ENCODE data around the gene DNAH6.

The DNAH6 gene

DNA sequence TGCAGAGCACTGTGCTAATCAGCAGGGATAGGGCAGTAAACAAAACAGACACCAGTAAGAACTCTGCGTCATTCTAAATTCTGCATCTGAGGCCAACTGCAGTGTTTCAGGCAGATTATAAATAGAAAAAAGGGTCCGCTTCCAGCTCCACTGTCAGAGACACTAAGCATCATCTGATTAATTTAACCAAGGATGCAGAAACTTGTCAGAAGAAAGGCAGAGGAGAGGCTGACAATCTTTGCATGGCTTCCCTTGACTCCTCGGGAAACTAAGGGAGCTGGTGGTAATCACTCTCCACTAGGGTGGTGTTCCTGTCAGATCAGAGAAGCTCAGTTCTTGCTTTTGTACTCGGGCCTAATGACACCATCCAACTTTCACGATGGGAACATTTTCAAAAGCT is 123.5 kb downstream of the DNAH6 start:
- no peak for DNase-seq (ENCODE audit: extremely low spot score)
- TF ChIP-seq LEF1 (IDR thresholded peaks at IDR 0.05; ENCODE audit: borderline replicate concordance): no peak
- no peak for TF ChIP-seq FOXA1 (IDR thresholded peaks at IDR 0.05)
- no peak for TF ChIP-seq SUZ12 (IDR thresholded peaks at IDR 0.05)
- no peak for TF ChIP-seq CTBP1 (IDR thresholded peaks at IDR 0.05; ENCODE audit: borderline replicate concordance)
- TF ChIP-seq FOXK2 (IDR thresholded peaks at IDR 0.05): no peak
- TF ChIP-seq, protein P1, sequence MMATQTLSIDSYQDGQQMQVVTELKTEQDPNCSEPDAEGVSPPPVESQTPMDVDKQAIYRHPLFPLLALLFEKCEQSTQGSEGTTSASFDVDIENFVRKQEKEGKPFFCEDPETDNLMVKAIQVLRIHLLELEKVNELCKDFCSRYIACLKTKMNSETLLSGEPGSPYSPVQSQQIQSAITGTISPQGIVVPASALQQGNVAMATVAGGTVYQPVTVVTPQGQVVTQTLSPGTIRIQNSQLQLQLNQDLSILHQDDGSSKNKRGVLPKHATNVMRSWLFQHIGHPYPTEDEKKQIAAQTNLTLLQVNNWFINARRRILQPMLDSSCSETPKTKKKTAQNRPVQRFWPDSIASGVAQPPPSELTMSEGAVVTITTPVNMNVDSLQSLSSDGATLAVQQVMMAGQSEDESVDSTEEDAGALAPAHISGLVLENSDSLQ (IDR thresholded peaks at IDR 0.05): no peak
- no peak for TF ChIP-seq TARDBP (IDR thresholded peaks at IDR 0.05)
- TF ChIP-seq FOXM1 (IDR thresholded peaks at IDR 0.05; ENCODE audit: borderline replicate concordance): no peak
- POLR2A ChIA-PET: no interaction called here

DNA sequence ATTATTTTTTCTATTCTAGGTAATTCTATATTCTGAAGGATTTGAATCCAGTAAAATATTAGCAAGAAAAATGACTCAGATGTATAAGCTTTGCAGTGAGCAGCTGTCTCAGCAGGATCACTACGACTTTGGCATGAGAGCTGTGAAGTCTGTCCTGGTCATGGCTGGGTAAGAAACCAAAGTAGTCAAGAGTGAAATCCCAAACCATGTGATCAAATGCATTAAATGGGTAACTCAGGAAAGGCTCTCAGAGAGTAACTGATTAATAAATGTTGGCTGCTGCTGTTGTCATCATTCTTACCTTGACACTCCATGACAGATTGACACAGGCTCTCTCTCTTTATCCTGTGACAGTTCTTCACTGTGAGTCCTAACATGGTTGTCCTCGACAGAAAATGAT is 124.1 kb downstream of the DNAH6 start:
- CTCF ChIA-PET: interaction anchor here (0.7 kb wide), 1 partner anchor 56 kb away, joined by 3 read pairs; no protein-coding TSS in a partner anchor
- POLR2A ChIA-PET: no interaction called here
- TF ChIP-seq SUZ12 (IDR thresholded peaks at IDR 0.05): no peak
- TF ChIP-seq FOXM1 (IDR thresholded peaks at IDR 0.05; ENCODE audit: borderline replicate concordance): no peak
- TF ChIP-seq HDGF (IDR thresholded peaks at IDR 0.05; ENCODE audit: borderline replicate concordance): no peak
- no peak for TF ChIP-seq TARDBP (IDR thresholded peaks at IDR 0.05)
- TF ChIP-seq BHLHE40 (IDR thresholded peaks at IDR 0.05; ENCODE audit: borderline replicate concordance): no peak
- no peak for TF ChIP-seq NFRKB (IDR thresholded peaks at IDR 0.05)
- TF ChIP-seq CTBP1 (IDR thresholded peaks at IDR 0.05; ENCODE audit: borderline replicate concordance): no peak
- no peak for TF ChIP-seq ELF4 (IDR thresholded peaks at IDR 0.05)
- TF ChIP-seq FOXA1 (IDR thresholded peaks at IDR 0.05): no peak
- TF ChIP-seq SP1 (IDR thresholded peaks at IDR 0.05): no peak
- TF ChIP-seq, protein P1 (IDR thresholded peaks at IDR 0.05): no peak
- TF ChIP-seq LEF1 (IDR thresholded peaks at IDR 0.05; ENCODE audit: borderline replicate concordance): no peak
- no peak for TF ChIP-seq ZNF384 (IDR thresholded peaks at IDR 0.05)
- no peak for TF ChIP-seq FOXK2 (IDR thresholded peaks at IDR 0.05)
- TF ChIP-seq ARNT (IDR thresholded peaks at IDR 0.05): no peak
- TF ChIP-seq L3MBTL2 (conservative IDR thresholded peaks at IDR 0.05): no peak
- DNase-seq (ENCODE audit: extremely low spot score): no peak

More for the DNA sequence above, 123.5 kb downstream of the DNAH6 start:
- CTCF ChIA-PET: interaction anchor here (0.7 kb wide), 1 partner anchor 56 kb away, joined by 3 read pairs; no protein-coding TSS in a partner anchor

DNA sequence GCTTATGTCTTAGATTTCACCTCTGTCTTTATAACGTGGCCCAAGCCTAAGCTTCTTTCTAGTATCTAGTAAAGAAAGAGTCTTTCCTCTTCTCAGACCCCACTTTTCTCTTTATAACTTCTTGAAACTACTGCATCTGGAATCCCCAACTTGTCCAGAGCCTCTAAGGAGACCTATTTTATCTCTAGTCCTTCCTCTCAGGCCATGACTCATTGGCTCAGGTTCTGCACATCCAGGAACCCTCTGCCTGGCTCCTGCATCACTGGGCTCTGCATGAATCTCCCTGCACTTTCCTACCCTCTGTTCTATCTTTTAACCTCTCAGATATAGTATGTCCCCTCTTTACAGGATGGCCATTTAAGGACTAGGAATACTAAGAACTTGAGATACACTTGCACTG is 124.7 kb downstream of the DNAH6 start:
- POLR2A ChIA-PET: no interaction called here
- no peak for DNase-seq (ENCODE audit: extremely low spot score)
- CTCF ChIA-PET: no interaction called here
- TF ChIP-seq TARDBP (IDR thresholded peaks at IDR 0.05) (no peak), L3MBTL2 (conservative IDR thresholded peaks at IDR 0.05) (no peak), ARNT (IDR thresholded peaks at IDR 0.05) (no peak), FOXK2 (IDR thresholded peaks at IDR 0.05) (no peak), SUZ12 (IDR thresholded peaks at IDR 0.05) (no peak), BHLHE40 (IDR thresholded peaks at IDR 0.05; ENCODE audit: borderline replicate concordance) (no peak)

DNA sequence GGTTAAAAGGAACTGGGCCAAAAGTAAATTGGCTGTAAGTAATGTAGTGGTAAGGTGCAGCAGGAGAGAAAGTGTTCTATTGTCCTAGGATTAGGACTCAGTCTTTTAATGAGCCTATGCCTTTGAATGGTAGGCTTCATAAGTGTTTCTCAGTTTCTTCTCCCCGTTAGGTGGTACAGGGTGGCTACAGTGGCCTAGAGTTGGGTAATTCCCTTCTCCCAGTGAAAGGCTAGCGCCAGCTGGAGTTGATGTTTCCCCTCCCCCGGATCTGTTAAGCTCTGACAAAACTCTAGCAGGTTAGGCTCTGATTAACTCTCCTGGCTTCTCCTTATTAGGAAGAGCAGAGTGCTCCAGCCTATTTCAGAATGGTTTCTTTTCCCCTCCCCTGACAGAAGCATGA is 127.7 kb downstream of the DNAH6 start:
- DNase-seq (ENCODE audit: extremely low spot score): no peak
- no peak for TF ChIP-seq LEF1 (IDR thresholded peaks at IDR 0.05; ENCODE audit: borderline replicate concordance)
- TF ChIP-seq FOXA1 (IDR thresholded peaks at IDR 0.05): no peak
- TF ChIP-seq ARNT (IDR thresholded peaks at IDR 0.05): no peak
- TF ChIP-seq FOXM1 (IDR thresholded peaks at IDR 0.05; ENCODE audit: borderline replicate concordance): no peak
- TF ChIP-seq CTBP1 (IDR thresholded peaks at IDR 0.05; ENCODE audit: borderline replicate concordance): no peak
- no peak for TF ChIP-seq ZNF384 (IDR thresholded peaks at IDR 0.05)
- no peak for TF ChIP-seq TARDBP (IDR thresholded peaks at IDR 0.05)
- no peak for TF ChIP-seq BHLHE40 (IDR thresholded peaks at IDR 0.05; ENCODE audit: borderline replicate concordance)
- no peak for TF ChIP-seq SP1 (IDR thresholded peaks at IDR 0.05)
- TF ChIP-seq HDGF (IDR thresholded peaks at IDR 0.05; ENCODE audit: borderline replicate concordance): no peak
- POLR2A ChIA-PET: no interaction called here
- CTCF ChIA-PET: no interaction called here

DNA sequence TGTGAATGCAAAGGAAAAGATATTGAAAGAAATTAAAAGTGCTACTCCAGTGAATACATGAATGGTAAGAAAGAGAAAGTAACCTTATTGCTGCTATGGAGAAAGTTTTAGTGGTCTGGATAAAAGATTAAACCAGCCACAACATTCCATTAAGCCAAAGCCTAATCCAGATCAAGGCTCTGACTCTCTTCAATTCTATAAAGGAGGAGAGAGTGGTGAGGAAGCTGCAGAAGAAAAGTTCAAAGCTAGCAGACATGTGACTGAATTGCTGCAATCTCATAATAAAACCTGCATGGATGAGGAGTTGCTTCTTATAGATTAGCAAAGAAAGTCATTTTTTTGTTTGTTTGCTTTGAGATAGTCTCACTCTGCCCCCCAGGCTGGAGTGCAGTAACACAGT is 130.2 kb downstream of the DNAH6 start:
- POLR2A ChIA-PET: no interaction called here
- no peak for TF ChIP-seq TARDBP (IDR thresholded peaks at IDR 0.05)
- no peak for TF ChIP-seq NFRKB (IDR thresholded peaks at IDR 0.05)
- no peak for TF ChIP-seq FOXA1 (IDR thresholded peaks at IDR 0.05)
- no peak for TF ChIP-seq L3MBTL2 (conservative IDR thresholded peaks at IDR 0.05)
- TF ChIP-seq FOXM1 (IDR thresholded peaks at IDR 0.05; ENCODE audit: borderline replicate concordance): no peak
- TF ChIP-seq HDGF (IDR thresholded peaks at IDR 0.05; ENCODE audit: borderline replicate concordance): no peak
- no peak for TF ChIP-seq ELF4 (IDR thresholded peaks at IDR 0.05)
- TF ChIP-seq, protein P1 (IDR thresholded peaks at IDR 0.05): no peak
- TF ChIP-seq ZNF384 (IDR thresholded peaks at IDR 0.05): no peak
- no peak for TF ChIP-seq LEF1 (IDR thresholded peaks at IDR 0.05; ENCODE audit: borderline replicate concordance)
- no peak for TF ChIP-seq BHLHE40 (IDR thresholded peaks at IDR 0.05; ENCODE audit: borderline replicate concordance)
- TF ChIP-seq FOXK2 (IDR thresholded peaks at IDR 0.05): no peak
- no peak for TF ChIP-seq SP1 (IDR thresholded peaks at IDR 0.05)
- no peak for TF ChIP-seq ARNT (IDR thresholded peaks at IDR 0.05)
- TF ChIP-seq CTBP1 (IDR thresholded peaks at IDR 0.05; ENCODE audit: borderline replicate concordance): no peak
- DNase-seq (ENCODE audit: extremely low spot score): no peak
- CTCF ChIA-PET: interaction anchor here (0.6 kb wide), 1 partner anchor 280 kb away, joined by 3 read pairs; no protein-coding TSS in a partner anchor

DNA sequence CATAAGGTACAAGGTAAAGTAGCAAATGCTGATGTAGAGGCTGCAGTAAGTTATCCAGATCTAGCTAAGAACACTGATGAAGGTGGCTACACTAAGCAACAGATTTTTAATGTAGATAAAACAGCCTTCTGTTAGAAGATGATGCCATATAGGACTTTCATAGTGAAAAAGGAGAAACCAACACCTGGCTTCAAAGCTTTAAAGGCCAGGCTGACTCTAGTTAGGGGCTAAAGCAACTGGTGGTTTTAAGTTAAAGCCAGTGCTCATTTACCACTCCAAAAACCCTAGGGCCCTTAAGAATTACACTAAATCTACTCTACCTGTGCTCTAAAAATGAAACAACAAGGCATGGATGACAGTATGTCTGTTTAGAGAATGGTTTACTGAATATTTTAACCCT is 131.0 kb downstream of the DNAH6 start:
- TF ChIP-seq NFRKB (IDR thresholded peaks at IDR 0.05) (no peak), CTBP1 (IDR thresholded peaks at IDR 0.05; ENCODE audit: borderline replicate concordance) (no peak), TARDBP (IDR thresholded peaks at IDR 0.05) (no peak), ZNF384 (IDR thresholded peaks at IDR 0.05) (no peak), ARNT (IDR thresholded peaks at IDR 0.05) (no peak), SP1 (IDR thresholded peaks at IDR 0.05) (no peak), ELF4 (IDR thresholded peaks at IDR 0.05) (no peak), SUZ12 (IDR thresholded peaks at IDR 0.05) (no peak)
- no peak for DNase-seq (ENCODE audit: extremely low spot score)
- POLR2A ChIA-PET: no interaction called here
- CTCF ChIA-PET: interaction anchor here (0.6 kb wide), 1 partner anchor 279 kb away, joined by 3 read pairs; no protein-coding TSS in a partner anchor

Data from HEK293T (cell line).